Liver (tissue), 9 donors: ENCODE results near the gene MATN4. TPM values are rescaled to one million over a fixed set of nuclear protein-coding genes. Genes with fewer than 3 reads are reported as not detected.

Experiments used
- DNase-seq: peaks from one replicate; pipeline ENCODE4 v3.0.0-alpha.2; 2017; ENCODE audit warnings: low spot score
- H3K27ac ChIP-seq, 2 donors: one replicate each; pipeline ENCODE4 v1.7.0; 2013; ENCODE audit warnings: inconsistent platforms in 2 of 2, low read length in 2 of 2, control low read depth in 1 of 2, low read depth in 1 of 2, mild to moderate bottlenecking in 1 of 2
- H3K27me3 ChIP-seq, 4 donors: one replicate each; pipeline versions ENCODE4 v1.6.1 to v1.7.0; 2013; ENCODE audit warnings: low read length in 3 of 4, inconsistent platforms in 1 of 4, mild to moderate bottlenecking in 1 of 4, moderate library complexity in 1 of 4; ENCODE audit not compliant: control insufficient read depth in 4 of 4, insufficient read depth in 4 of 4
- H3K36me3 ChIP-seq, 4 donors: one replicate each; pipeline versions ENCODE4 v1.6.1 to v1.7.0; 2013; ENCODE audit warnings: low read length in 3 of 4, mild to moderate bottlenecking in 3 of 4, low read depth in 1 of 4, moderate library complexity in 1 of 4; ENCODE audit not compliant: control insufficient read depth in 4 of 4, insufficient read depth in 3 of 4
- H3K4me1 ChIP-seq, 4 donors: one replicate each; pipeline versions ENCODE4 v1.6.1 to v1.7.0; 2013; ENCODE audit warnings: low read length in 3 of 4, mild to moderate bottlenecking in 3 of 4, moderate library complexity in 1 of 4; ENCODE audit not compliant: control insufficient read depth in 4 of 4, insufficient read depth in 4 of 4
- H3K4me3 ChIP-seq, 3 donors: one replicate each; pipeline versions ENCODE4 v1.6.1 to v1.7.0; 2013; ENCODE audit warnings: low read length in 3 of 3, control low read depth in 1 of 3, low read depth in 1 of 3, mild to moderate bottlenecking in 1 of 3
- H3K9ac ChIP-seq, 2 donors: one replicate each; pipeline ENCODE4 v1.7.0; 2013; ENCODE audit warnings: low read length in 2 of 2, mild to moderate bottlenecking in 2 of 2, moderate library complexity in 2 of 2, control low read depth in 1 of 2, low read depth in 1 of 2
- H3K9me3 ChIP-seq, 4 donors: one replicate each; pipeline versions ENCODE4 v1.6.1 to v1.7.0; 2013; ENCODE audit warnings: low read length in 3 of 4; ENCODE audit not compliant: control insufficient read depth in 4 of 4
- ATF3 ChIP-seq: IDR thresholded peaks from 2 replicates; pipeline ENCODE4 v1.6.1; 2016; ENCODE audit warnings: antibody characterized with exemption
- CTCF ChIP-seq: fragments of 150-350 bp; IDR thresholded peaks from 2 replicates; pipeline ENCODE4 v1.5.1; 2017; ENCODE audit warnings: improper control_type of control experiment, low read depth, low read length; ENCODE audit not compliant: missing input control
- EGR1 ChIP-seq, 2 donors: IDR thresholded peaks; 2 replicates each; pipeline ENCODE4 v1.6.1; 2016 to 2018; ENCODE audit warnings: antibody characterized with exemption in 2 of 2, low read depth in 2 of 2
- FOXA1 ChIP-seq: IDR thresholded peaks from 2 replicates; pipeline ENCODE4 v1.6.1; 2016; ENCODE audit warnings: antibody characterized with exemption
- FOXA2 ChIP-seq: IDR thresholded peaks from 2 replicates; pipeline ENCODE4 v1.6.1; 2016; ENCODE audit warnings: antibody characterized with exemption
- GABPA ChIP-seq, 2 donors: IDR thresholded peaks in 1 of 2; conservative IDR thresholded peaks in 1 of 2; 2 replicates each; pipeline ENCODE4 v1.6.1; 2016; ENCODE audit warnings: antibody characterized with exemption in 2 of 2, mild to moderate bottlenecking in 1 of 2, moderate library complexity in 1 of 2
- HNF4A ChIP-seq, 2 donors: conservative IDR thresholded peaks; 2 replicates each; pipeline ENCODE4 v1.6.1; 2016; ENCODE audit warnings: antibody characterized with exemption in 2 of 2, mild to moderate bottlenecking in 2 of 2
- HNF4G ChIP-seq: IDR thresholded peaks from 2 replicates; pipeline ENCODE4 v1.6.1; 2016; ENCODE audit warnings: antibody characterized with exemption
- JUND ChIP-seq, 2 donors: IDR thresholded peaks; 2 replicates each; pipeline ENCODE4 v1.6.1; 2016; ENCODE audit warnings: antibody characterized with exemption in 2 of 2
- MAX ChIP-seq: IDR thresholded peaks from 2 replicates; pipeline ENCODE4 v1.6.1; 2016; ENCODE audit warnings: antibody characterized with exemption
- NR2F2 ChIP-seq: IDR thresholded peaks from 2 replicates; pipeline ENCODE4 v1.6.1; 2016; ENCODE audit warnings: antibody characterized with exemption
- RAD21 ChIP-seq, 2 donors: IDR thresholded peaks; 2 replicates each; pipeline ENCODE4 v1.6.1; 2016; ENCODE audit warnings: antibody characterized with exemption in 2 of 2, mild to moderate bottlenecking in 2 of 2
- REST ChIP-seq: IDR thresholded peaks from 2 replicates; pipeline ENCODE4 v1.6.1; 2016; ENCODE audit warnings: antibody characterized with exemption, mild to moderate bottlenecking
- RXRA ChIP-seq, 2 donors: IDR thresholded peaks; 2 replicates each; pipeline ENCODE4 v1.6.1; 2017 to 2018; ENCODE audit warnings: antibody characterized with exemption in 2 of 2, mild to moderate bottlenecking in 1 of 2
- SP1 ChIP-seq: IDR thresholded peaks from 2 replicates; pipeline ENCODE4 v1.6.1; 2018; ENCODE audit warnings: antibody characterized with exemption, mild to moderate bottlenecking
- TAF1 ChIP-seq: conservative IDR thresholded peaks from 2 replicates; pipeline ENCODE4 v1.6.1; 2016; ENCODE audit warnings: antibody characterized with exemption, mild to moderate bottlenecking
- YY1 ChIP-seq: IDR thresholded peaks from 2 replicates; pipeline ENCODE4 v1.6.1; 2016; ENCODE audit warnings: antibody characterized with exemption, mild to moderate bottlenecking
- ZBTB33 ChIP-seq: IDR thresholded peaks from 2 replicates; pipeline ENCODE4 v1.6.1; 2016; ENCODE audit warnings: antibody characterized with exemption
- WGBS: extraction: QIAGEN DNeasy Blood & Tissue Kit; methylation state at CpG from one replicate; pipeline ENCODE4 v1.1.7; 2013; 5-methylcytosine and 5-hydroxymethylcytosine counted together
- polyA plus RNA-seq, 2 donors: library from polyadenylated mRNA; stranded (reverse) in 1 of 2; unstranded in 1 of 2; fragments of 200-250 nt in 1 of 2; fragments of >200 nt in 1 of 2; fragmentation: Nextera tagmentation in 1 of 2; extraction: Ambion mirVana in 1 of 2; gene quantifications; one replicate each; pipeline versions ENCODE4 v1.2.1 to v1.2.3, GENCODE V29; 2013 to 2015
- total RNA-seq, 2 donors: library from RNA; depleted of rRNA; stranded (reverse); fragments of >200 nt; gene quantifications; one replicate each; pipeline ENCODE4 v1.2.3, GENCODE V29; 2014
- donor health status: healthy.
- donor health status: healthy.
- donor health status: healthy.
- donor health status: healthy.
- donor health status: healthy.

The MATN4 gene
- total and polyA plus RNA-seq, 4 donors, result 0.05 TPM; not detected in 3

- Histone ChIP-seq H3K36me3 (peaks cover 0 to 13% (median under 1%) of the 10 kb centered on the region in 4 donors), H3K27ac (peak overlapping the region; percentile 81 to 97), H3K9me3 (no peaks in the 10 kb centered on the region), H3K9ac (peak overlapping the region in 1 of 2 donors; percentile 44), H3K4me3 (no peak overlapping the region), H3K4me1 (peaks cover 23 to 82% (median 53%) of the 10 kb centered on the region in 4 donors), H3K27me3 (no peaks in the 10 kb centered on the region)
- DNase-seq, result no peak
- TF ChIP-seq HNF4A (conservative IDR thresholded peaks at IDR 0.05) (no peak), TAF1 (no peak), RXRA (IDR thresholded peaks at IDR 0.05) (no peak), EGR1 (IDR thresholded peaks at IDR 0.05; ENCODE audit: low read depth in 2 of 2) (no peak), MAX (no peak), HNF4G (no peak), NR2F2 (no peak), GABPA (IDR thresholded peaks at IDR 0.05 in 1 of 2, conservative IDR thresholded peaks at IDR 0.05 in 1 of 2) (no peak)
- WGBS, result 18% methylated on average over 1 of the region's 1 CpG
These were observed 32.9 kb upstream of the MATN4 start for GRCh38 chr20:45340951-45341350.

- Histone ChIP-seq H3K4me1 (peaks cover 23 to 82% (median 53%) of the 10 kb centered on the region in 4 donors), H3K9me3 (no peaks in the 10 kb centered on the region), H3K27me3 (no peaks in the 10 kb centered on the region), H3K4me3 (peak overlapping the region in 1 of 3 donors; percentile 9), H3K27ac (peak overlapping the region; percentile 81 to 97), H3K36me3 (peaks cover 0 to 18% (median 5%) of the 10 kb centered on the region in 4 donors), H3K9ac (peak overlapping the region in 1 of 2 donors; percentile 56)
- TF ChIP-seq RXRA (IDR thresholded peaks at IDR 0.05), result peak; percentile 98 to 99
- peak; percentile 92 for TF ChIP-seq SP1
- TF ChIP-seq ZBTB33, result peak; percentile 44
- TF ChIP-seq FOXA2, result peak; percentile 81
- TF ChIP-seq HNF4G, result no peak
- TF ChIP-seq MAX, result peak; percentile 61
- TF ChIP-seq NR2F2, result peak; percentile 60
- no peak for TF ChIP-seq GABPA (IDR thresholded peaks at IDR 0.05 in 1 of 2, conservative IDR thresholded peaks at IDR 0.05 in 1 of 2)
- peak; percentile 52 for TF ChIP-seq TAF1
- TF ChIP-seq EGR1 (IDR thresholded peaks at IDR 0.05; ENCODE audit: low read depth in 2 of 2), result peak; percentile 28 to 31
- TF ChIP-seq JUND (IDR thresholded peaks at IDR 0.05), result peak in 1 of 2 donors; percentile 79
- peak; percentile 69 for TF ChIP-seq ATF3
- no peak for TF ChIP-seq CTCF
- TF ChIP-seq REST, result peak; percentile 71
- peak; percentile 11 to 75 for TF ChIP-seq HNF4A (conservative IDR thresholded peaks at IDR 0.05)
- TF ChIP-seq RAD21 (IDR thresholded peaks at IDR 0.05), result peak in 1 of 2 donors; percentile 54
- TF ChIP-seq FOXA1, result peak; percentile 83
- TF ChIP-seq YY1, result peak; percentile 63
- 21% methylated on average over 5 of the region's 5 CpGs for WGBS
- no peak for DNase-seq
These were observed 32.2 kb upstream of the MATN4 start for GRCh38 chr20:45340236-45340847.
